ENCODE measurements around the gene CLEC14A. TPM values are rescaled to one million over a fixed set of nuclear protein-coding genes. Genes with fewer than 3 reads are reported as not detected.

The CLEC14A gene
- total and polyA plus RNA-seq, 4 donors, result 6.4 to 7.3 (median 7.1) TPM

DNA sequence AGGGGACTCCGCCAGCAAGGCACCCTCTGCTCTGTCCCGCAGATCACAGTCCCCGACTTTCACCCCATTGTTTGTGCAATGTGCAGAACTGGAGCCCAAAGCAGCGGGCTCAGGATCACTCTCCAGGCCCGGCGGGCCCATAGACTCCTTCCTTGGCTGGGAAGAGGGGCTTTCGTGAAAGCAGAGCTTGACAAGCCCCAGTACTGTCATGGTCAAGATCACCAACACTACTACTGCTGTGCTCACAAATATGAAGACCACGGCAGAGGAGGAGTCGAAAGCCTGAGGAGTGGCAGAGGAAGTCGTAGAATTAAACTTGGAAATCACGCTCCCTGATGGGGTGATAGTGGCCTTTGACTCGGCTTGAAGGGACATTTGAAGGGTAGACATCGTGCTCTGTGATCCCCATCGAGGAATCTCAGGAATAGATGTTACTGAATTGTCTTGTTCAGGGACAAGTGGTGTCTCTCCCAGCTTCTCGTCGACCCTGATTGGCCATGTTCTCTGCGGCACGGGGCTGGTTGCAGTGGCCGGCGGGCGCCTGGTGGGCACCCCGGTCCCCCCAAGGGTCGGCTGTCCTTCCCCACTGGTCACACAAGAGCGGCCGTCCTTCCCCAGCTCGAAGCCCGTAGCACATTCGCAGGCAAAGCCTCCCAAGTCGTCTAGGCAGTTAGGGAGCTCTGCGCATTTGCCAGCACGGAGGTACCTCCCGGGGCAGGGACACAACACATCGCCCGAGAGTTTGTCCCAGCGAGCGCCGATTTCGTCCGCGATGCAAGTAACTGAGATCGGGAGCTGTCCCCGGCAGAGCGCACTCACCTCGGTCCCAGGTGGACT is 1.1 kb downstream of the CLEC14A start:
- no peak for DNase-seq (ENCODE audit: low spot score)
- Histone ChIP-seq H3K27me3 (ENCODE audit: control insufficient read depth in 4 of 4, insufficient read depth in 4 of 4, low read length in 3 of 4) (peaks cover 0 to 10% (median 3%) of the 10 kb centered on the region in 4 donors), H3K9ac (ENCODE audit: low read depth in 1 of 2, low read length in 2 of 2) (no peak overlapping the region), H3K36me3 (ENCODE audit: control insufficient read depth in 4 of 4, insufficient read depth in 3 of 4, low read depth in 1 of 4, low read length in 3 of 4) (no peaks in the 10 kb centered on the region), H3K4me1 (ENCODE audit: control insufficient read depth in 4 of 4, insufficient read depth in 4 of 4, low read length in 3 of 4) (peaks cover 4 to 10% (median 9%) of the 10 kb centered on the region in 4 donors), H3K27ac (ENCODE audit: low read depth in 1 of 2, low read length in 2 of 2) (peak overlapping the region in 1 of 2 donors; percentile 72), H3K9me3 (ENCODE audit: control insufficient read depth in 4 of 4, low read length in 3 of 4) (no peaks in the 10 kb centered on the region), H3K4me3 (ENCODE audit: low read depth in 1 of 3, low read length in 3 of 3) (peak overlapping the region in 2 of 3 donors; percentile 46 to 52)
- TF ChIP-seq HNF4G (IDR thresholded peaks at IDR 0.05) (no peak), EGR1 (IDR thresholded peaks at IDR 0.05; ENCODE audit: low read depth in 2 of 2) (no peak), SP1 (IDR thresholded peaks at IDR 0.05) (no peak), FOXA2 (IDR thresholded peaks at IDR 0.05) (no peak), HNF4A (conservative IDR thresholded peaks at IDR 0.05) (no peak), JUND (IDR thresholded peaks at IDR 0.05) (no peak), RAD21 (IDR thresholded peaks at IDR 0.05) (no peak)
- TF ChIP-seq, protein P1, sequence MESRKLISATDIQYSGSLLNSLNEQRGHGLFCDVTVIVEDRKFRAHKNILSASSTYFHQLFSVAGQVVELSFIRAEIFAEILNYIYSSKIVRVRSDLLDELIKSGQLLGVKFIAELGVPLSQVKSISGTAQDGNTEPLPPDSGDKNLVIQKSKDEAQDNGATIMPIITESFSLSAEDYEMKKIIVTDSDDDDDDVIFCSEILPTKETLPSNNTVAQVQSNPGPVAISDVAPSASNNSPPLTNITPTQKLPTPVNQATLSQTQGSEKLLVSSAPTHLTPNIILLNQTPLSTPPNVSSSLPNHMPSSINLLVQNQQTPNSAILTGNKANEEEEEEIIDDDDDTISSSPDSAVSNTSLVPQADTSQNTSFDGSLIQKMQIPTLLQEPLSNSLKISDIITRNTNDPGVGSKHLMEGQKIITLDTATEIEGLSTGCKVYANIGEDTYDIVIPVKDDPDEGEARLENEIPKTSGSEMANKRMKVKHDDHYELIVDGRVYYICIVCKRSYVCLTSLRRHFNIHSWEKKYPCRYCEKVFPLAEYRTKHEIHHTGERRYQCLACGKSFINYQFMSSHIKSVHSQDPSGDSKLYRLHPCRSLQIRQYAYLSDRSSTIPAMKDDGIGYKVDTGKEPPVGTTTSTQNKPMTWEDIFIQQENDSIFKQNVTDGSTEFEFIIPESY (IDR thresholded peaks at IDR 0.05), result no peak
- TF ChIP-seq, protein P2, sequence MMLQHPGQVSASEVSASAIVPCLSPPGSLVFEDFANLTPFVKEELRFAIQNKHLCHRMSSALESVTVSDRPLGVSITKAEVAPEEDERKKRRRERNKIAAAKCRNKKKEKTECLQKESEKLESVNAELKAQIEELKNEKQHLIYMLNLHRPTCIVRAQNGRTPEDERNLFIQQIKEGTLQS (IDR thresholded peaks at IDR 0.05), result no peak
- TF ChIP-seq, protein P3, sequence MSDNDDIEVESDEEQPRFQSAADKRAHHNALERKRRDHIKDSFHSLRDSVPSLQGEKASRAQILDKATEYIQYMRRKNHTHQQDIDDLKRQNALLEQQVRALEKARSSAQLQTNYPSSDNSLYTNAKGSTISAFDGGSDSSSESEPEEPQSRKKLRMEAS (IDR thresholded peaks at IDR 0.05), result no peak
- 13% methylated on average over 44 of the region's 44 CpGs for WGBS

DNA sequence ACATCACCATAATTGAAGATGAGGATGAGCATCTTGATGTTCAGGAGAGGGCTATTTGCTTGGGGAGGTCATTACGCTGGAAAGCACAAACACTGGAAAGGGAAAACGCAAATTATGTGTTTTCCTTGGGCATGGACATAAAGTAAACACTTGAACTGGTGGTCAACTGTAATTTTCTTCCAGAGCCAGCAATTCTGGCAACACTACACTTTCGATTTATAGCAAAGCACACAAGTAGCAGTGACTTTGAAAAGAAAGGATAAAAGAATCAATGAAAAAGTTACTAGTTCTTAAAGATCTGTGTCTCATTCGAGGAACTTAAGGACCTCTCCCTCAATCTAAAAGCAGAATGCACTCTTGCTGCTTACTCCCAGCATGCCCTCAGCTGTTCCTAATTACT is 2.2 kb downstream of the CLEC14A start:
- no peak overlapping the region for H3K9ac ChIP-seq (ENCODE audit: low read depth in 1 of 2, low read length in 2 of 2)
- 50% methylated on average over 4 of the region's 4 CpGs for WGBS

More for the DNA sequence above, 2.2 kb downstream of the CLEC14A start:
- H3K36me3 ChIP-seq (ENCODE audit: control insufficient read depth in 4 of 4, insufficient read depth in 3 of 4, low read depth in 1 of 4, low read length in 3 of 4), result no peaks in the 10 kb centered on the region
- no peak for TF ChIP-seq TAF1 (conservative IDR thresholded peaks at IDR 0.05)
- no peak for TF ChIP-seq RXRA (IDR thresholded peaks at IDR 0.05)
- TF ChIP-seq FOXA2 (IDR thresholded peaks at IDR 0.05), result no peak
- no peak for TF ChIP-seq SP1 (IDR thresholded peaks at IDR 0.05)
- TF ChIP-seq, protein P1 (IDR thresholded peaks at IDR 0.05), result no peak
- TF ChIP-seq, protein P3 (IDR thresholded peaks at IDR 0.05), result no peak
- TF ChIP-seq, protein P2 (IDR thresholded peaks at IDR 0.05), result no peak
- TF ChIP-seq FOXA1 (IDR thresholded peaks at IDR 0.05), result no peak
- no peak for TF ChIP-seq GABPA (IDR thresholded peaks at IDR 0.05 in 1 of 2, conservative IDR thresholded peaks at IDR 0.05 in 1 of 2)
- TF ChIP-seq, protein P4, sequence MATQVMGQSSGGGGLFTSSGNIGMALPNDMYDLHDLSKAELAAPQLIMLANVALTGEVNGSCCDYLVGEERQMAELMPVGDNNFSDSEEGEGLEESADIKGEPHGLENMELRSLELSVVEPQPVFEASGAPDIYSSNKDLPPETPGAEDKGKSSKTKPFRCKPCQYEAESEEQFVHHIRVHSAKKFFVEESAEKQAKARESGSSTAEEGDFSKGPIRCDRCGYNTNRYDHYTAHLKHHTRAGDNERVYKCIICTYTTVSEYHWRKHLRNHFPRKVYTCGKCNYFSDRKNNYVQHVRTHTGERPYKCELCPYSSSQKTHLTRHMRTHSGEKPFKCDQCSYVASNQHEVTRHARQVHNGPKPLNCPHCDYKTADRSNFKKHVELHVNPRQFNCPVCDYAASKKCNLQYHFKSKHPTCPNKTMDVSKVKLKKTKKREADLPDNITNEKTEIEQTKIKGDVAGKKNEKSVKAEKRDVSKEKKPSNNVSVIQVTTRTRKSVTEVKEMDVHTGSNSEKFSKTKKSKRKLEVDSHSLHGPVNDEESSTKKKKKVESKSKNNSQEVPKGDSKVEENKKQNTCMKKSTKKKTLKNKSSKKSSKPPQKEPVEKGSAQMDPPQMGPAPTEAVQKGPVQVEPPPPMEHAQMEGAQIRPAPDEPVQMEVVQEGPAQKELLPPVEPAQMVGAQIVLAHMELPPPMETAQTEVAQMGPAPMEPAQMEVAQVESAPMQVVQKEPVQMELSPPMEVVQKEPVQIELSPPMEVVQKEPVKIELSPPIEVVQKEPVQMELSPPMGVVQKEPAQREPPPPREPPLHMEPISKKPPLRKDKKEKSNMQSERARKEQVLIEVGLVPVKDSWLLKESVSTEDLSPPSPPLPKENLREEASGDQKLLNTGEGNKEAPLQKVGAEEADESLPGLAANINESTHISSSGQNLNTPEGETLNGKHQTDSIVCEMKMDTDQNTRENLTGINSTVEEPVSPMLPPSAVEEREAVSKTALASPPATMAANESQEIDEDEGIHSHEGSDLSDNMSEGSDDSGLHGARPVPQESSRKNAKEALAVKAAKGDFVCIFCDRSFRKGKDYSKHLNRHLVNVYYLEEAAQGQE (IDR thresholded peaks at IDR 0.05), result no peak
- no peak for TF ChIP-seq EGR1 (IDR thresholded peaks at IDR 0.05; ENCODE audit: low read depth in 2 of 2)
- no peak for TF ChIP-seq JUND (IDR thresholded peaks at IDR 0.05)
- TF ChIP-seq RAD21 (IDR thresholded peaks at IDR 0.05), result no peak
- no peak for TF ChIP-seq YY1 (IDR thresholded peaks at IDR 0.05)
- no peak for TF ChIP-seq HNF4G (IDR thresholded peaks at IDR 0.05)
- no peak for TF ChIP-seq HNF4A (conservative IDR thresholded peaks at IDR 0.05)
- DNase-seq (ENCODE audit: low spot score), result no peak
- H3K4me3 ChIP-seq (ENCODE audit: low read depth in 1 of 3, low read length in 3 of 3), result peak overlapping the region in 1 of 3 donors; percentile 46
- H3K27me3 ChIP-seq (ENCODE audit: control insufficient read depth in 4 of 4, insufficient read depth in 4 of 4, low read length in 3 of 4), result peaks cover 0 to 9% (median 3%) of the 10 kb centered on the region in 4 donors
- peaks cover 4 to 10% (median 9%) of the 10 kb centered on the region in 4 donors for H3K4me1 ChIP-seq (ENCODE audit: control insufficient read depth in 4 of 4, insufficient read depth in 4 of 4, low read length in 3 of 4)
- no peaks in the 10 kb centered on the region for H3K9me3 ChIP-seq (ENCODE audit: control insufficient read depth in 4 of 4, low read length in 3 of 4)
- no peak overlapping the region for H3K27ac ChIP-seq (ENCODE audit: low read depth in 1 of 2, low read length in 2 of 2)
